ENCODE results near the gene OR51B5. TPM values are rescaled to one million over a fixed set of nuclear protein-coding genes. Genes with fewer than 3 reads are reported as not detected.
"Not testable (repeated sequence)": the region's sequence is repeated elsewhere in the genome, so short reads cannot be mapped to it uniquely, and the experiment has no call there.

OR51B5 gene
- polyA plus RNA-seq, 1 donor (not counting 4 experiments of a cell fraction or from before 2014, with no cell fraction given): not detected

- no peak for TF ChIP-seq EZH2 (IDR thresholded peaks at IDR 0.05; ENCODE audit: low read length)
- no peak for TF ChIP-seq CTCF (optimal IDR thresholded peaks at IDR 0.05 in 1 of 3, IDR thresholded peaks at IDR 0.05 in 1 of 3, conservative IDR thresholded peaks at IDR 0.05 in 1 of 3; ENCODE audit: extremely low read depth in 1 of 3, insufficient read depth in 2 of 3, low read length in 3 of 3)
- Histone ChIP-seq H3K27me3 (ENCODE audit: control insufficient read depth, extremely low read depth, insufficient read depth, low read length) (no peaks in the 10 kb centered on the region), H3K4me2 (ENCODE audit: control insufficient read depth, extremely low read depth, insufficient read depth, low read depth, low read length) (no peak overlapping the region), H3K9me1 (ENCODE audit: control insufficient read depth, extremely low read depth, insufficient read depth, low read length) (no peaks in the 10 kb centered on the region), H3K27ac (ENCODE audit: control insufficient read depth, insufficient read depth, low read length) (no peak overlapping the region), H3K9ac (ENCODE audit: control insufficient read depth, extremely low read depth, insufficient read depth, low read length) (no peak overlapping the region), H3K79me2 (ENCODE audit: control insufficient read depth, insufficient read depth, low read length) (no peaks in the 10 kb centered on the region), H3K4me3 (ENCODE audit: control insufficient read depth in 2 of 3, extremely low read depth in 1 of 3, insufficient read depth in 2 of 3, low read depth in 1 of 3, low read length in 3 of 3) (no peak overlapping the region), H2AFZ (ENCODE audit: control insufficient read depth, low read length) (no peak overlapping the region), H3K36me3 (ENCODE audit: control insufficient read depth in 2 of 2, extremely low read depth in 1 of 2, insufficient read depth in 2 of 2, low read length in 2 of 2) (no peaks in the 10 kb centered on the region), H4K20me1 (ENCODE audit: control insufficient read depth, extremely low read depth, insufficient read depth, low read length) (no peaks in the 10 kb centered on the region), H3K9me3 (ENCODE audit: control insufficient read depth, low read depth, low read length) (no peaks in the 10 kb centered on the region), H3K4me1 (ENCODE audit: control insufficient read depth, extremely low read depth, insufficient read depth, low read length) (no peaks in the 10 kb centered on the region)
- dilution Hi-C loops (cut with MboI; ENCODE audit: extremely low pct_ligation_motif_present, low sequenced_read_pairs): no loop called here
- DNase-seq (ENCODE audit: low read depth, low spot score) (no peak), FAIRE-seq (no peak)
These were observed 20.4 kb upstream of the OR51B5 start for GRCh38 chr11:5363679-5364078.

- no peak for DNase-seq (ENCODE audit: low read depth, low spot score)
- H3K9me1 ChIP-seq (ENCODE audit: control insufficient read depth, extremely low read depth, insufficient read depth, low read length): no peaks in the 10 kb centered on the region
- no peak overlapping the region for H2AFZ ChIP-seq (ENCODE audit: control insufficient read depth, low read length)
- H3K9me3 ChIP-seq (ENCODE audit: control insufficient read depth, low read depth, low read length): no peaks in the 10 kb centered on the region
- H3K27ac ChIP-seq (ENCODE audit: control insufficient read depth, insufficient read depth, low read length): no peak overlapping the region
- no peaks in the 10 kb centered on the region for H3K4me1 ChIP-seq (ENCODE audit: control insufficient read depth, extremely low read depth, insufficient read depth, low read length)
- no peaks in the 10 kb centered on the region for H3K36me3 ChIP-seq (ENCODE audit: control insufficient read depth in 2 of 2, extremely low read depth in 1 of 2, insufficient read depth in 2 of 2, low read length in 2 of 2)
- H3K4me3 ChIP-seq (ENCODE audit: control insufficient read depth in 2 of 3, extremely low read depth in 1 of 3, insufficient read depth in 2 of 3, low read depth in 1 of 3, low read length in 3 of 3): no peak overlapping the region
- no peaks in the 10 kb centered on the region for H4K20me1 ChIP-seq (ENCODE audit: control insufficient read depth, extremely low read depth, insufficient read depth, low read length)
- no peak for FAIRE-seq
- TF ChIP-seq EZH2 (IDR thresholded peaks at IDR 0.05; ENCODE audit: low read length) (no peak), CTCF (optimal IDR thresholded peaks at IDR 0.05 in 1 of 3, IDR thresholded peaks at IDR 0.05 in 1 of 3, conservative IDR thresholded peaks at IDR 0.05 in 1 of 3; ENCODE audit: extremely low read depth in 1 of 3, insufficient read depth in 2 of 3, low read length in 3 of 3) (no peak)
- H3K27me3 ChIP-seq (ENCODE audit: control insufficient read depth, extremely low read depth, insufficient read depth, low read length): no peaks in the 10 kb centered on the region
- dilution Hi-C loops (cut with MboI; ENCODE audit: extremely low pct_ligation_motif_present, low sequenced_read_pairs): no loop called here
- no peak overlapping the region for H3K9ac ChIP-seq (ENCODE audit: control insufficient read depth, extremely low read depth, insufficient read depth, low read length)
- no peaks in the 10 kb centered on the region for H3K79me2 ChIP-seq (ENCODE audit: control insufficient read depth, insufficient read depth, low read length)
- no peak overlapping the region for H3K4me2 ChIP-seq (ENCODE audit: control insufficient read depth, extremely low read depth, insufficient read depth, low read depth, low read length)
These were observed 18.8 kb upstream of the OR51B5 start for GRCh38 chr11:5362017-5362625.

- H3K4me1 ChIP-seq (ENCODE audit: control insufficient read depth, extremely low read depth, insufficient read depth, low read length); H3K9me3 ChIP-seq (ENCODE audit: control insufficient read depth, low read depth, low read length); H3K79me2 ChIP-seq (ENCODE audit: control insufficient read depth, insufficient read depth, low read length); DNase-seq (ENCODE audit: low read depth, low spot score); H2AFZ ChIP-seq (ENCODE audit: control insufficient read depth, low read length); H3K27ac ChIP-seq (ENCODE audit: control insufficient read depth, insufficient read depth, low read length); H4K20me1 ChIP-seq (ENCODE audit: control insufficient read depth, extremely low read depth, insufficient read depth, low read length); H3K4me2 ChIP-seq (ENCODE audit: control insufficient read depth, extremely low read depth, insufficient read depth, low read depth, low read length); FAIRE-seq; H3K36me3 ChIP-seq (ENCODE audit: control insufficient read depth in 2 of 2, extremely low read depth in 1 of 2, insufficient read depth in 2 of 2, low read length in 2 of 2); H3K27me3 ChIP-seq (ENCODE audit: control insufficient read depth, extremely low read depth, insufficient read depth, low read length); dilution Hi-C loops (cut with MboI; ENCODE audit: extremely low pct_ligation_motif_present, low sequenced_read_pairs); H3K9me1 ChIP-seq (ENCODE audit: control insufficient read depth, extremely low read depth, insufficient read depth, low read length); H3K9ac ChIP-seq (ENCODE audit: control insufficient read depth, extremely low read depth, insufficient read depth, low read length); H3K4me3 ChIP-seq (ENCODE audit: control insufficient read depth in 2 of 3, extremely low read depth in 1 of 3, insufficient read depth in 2 of 3, low read depth in 1 of 3, low read length in 3 of 3): not testable (repeated sequence)
These were observed 12.7 kb upstream of the OR51B5 start for GRCh38 chr11:5356031-5356430.
